Uterus (tissue), 4 donors: ENCODE measurements around the gene ACOT2. TPM values are rescaled to one million over a fixed set of nuclear protein-coding genes. Genes with fewer than 3 reads are reported as not detected.
"Not testable (repeated sequence)": the region's sequence is repeated elsewhere in the genome, so short reads cannot be mapped to it uniquely, and the experiment has no call there.

Experiments
- DNase-seq, 2 donors: peaks; one replicate each; pipeline ENCODE4 v3.0.0-alpha.2; 2019 to 2020
- H3K27ac ChIP-seq, 2 donors: fragments of 200-600 bp; sonication (generic); 1 replicate in 1 of 2; 2 replicates in 1 of 2; pipeline ENCODE4 v1.5.1; 2016 to 2018
- H3K27me3 ChIP-seq, 2 donors: fragments of 200-600 bp; sonication (generic); one replicate each; pipeline ENCODE4 v1.5.1; 2018 to 2019; ENCODE audit warnings: control low read depth in 1 of 2
- H3K36me3 ChIP-seq, 2 donors: fragments of 200-600 bp; sonication (generic); one replicate each; pipeline ENCODE4 v1.5.1; 2019; ENCODE audit warnings: control low read depth in 1 of 2
- H3K4me1 ChIP-seq, 2 donors: fragments of 200-600 bp; sonication (generic); one replicate each; pipeline ENCODE4 v1.5.1; 2018 to 2019; ENCODE audit warnings: control low read depth in 1 of 2
- H3K4me3 ChIP-seq, 2 donors: fragments of 200-600 bp; sonication (generic); 1 replicate in 1 of 2; 2 replicates in 1 of 2; pipeline ENCODE4 v1.5.1; 2018 to 2019; ENCODE audit warnings: mild to moderate bottlenecking in 1 of 2
- H3K9me3 ChIP-seq, 2 donors: fragments of 200-600 bp; sonication (generic); one replicate each; pipeline ENCODE4 v1.5.1; 2019; ENCODE audit warnings: control low read depth in 1 of 2
- POLR2A ChIP-seq, 2 donors: fragments of 450-650 bp; IDR thresholded peaks; one replicate each; pipeline ENCODE4 v1.6.1; 2016; ENCODE audit warnings: antibody characterized with exemption in 2 of 2, mild to moderate bottlenecking in 1 of 2, moderate library complexity in 1 of 2
- intact Hi-C: fragments of 100-400 bp; cut with DNase I; formaldehyde crosslinking; loops from one replicate; pipeline ENCODE4 v1.15.1; 2023; ENCODE audit warnings: low total_unique reads
- total RNA-seq, 4 donors: library from RNA; depleted of rRNA in 3 of 4; stranded (reverse); fragments of >200 nt in 3 of 4; gene quantifications; one replicate each; pipeline versions ENCODE4 v1.1.0 to v1.2.4, GENCODE V29; 2014 to 2023
- TF ChIP-seq, protein P1 (sequence below), 4 experiments: fragments of 200-600 bp in 2 of 4; fragments of 450-650 bp in 2 of 4; sonication (generic) in 2 of 4; IDR thresholded peaks; one replicate each; pipeline ENCODE4 v1.5.1; 2016 to 2019; ENCODE audit warnings: antibody characterized with exemption in 4 of 4, mild to moderate bottlenecking in 2 of 4, moderate library complexity in 1 of 4
- donor health status: DM: yes; HTN: yes; CAD: no.

Gene ACOT2, protein sequence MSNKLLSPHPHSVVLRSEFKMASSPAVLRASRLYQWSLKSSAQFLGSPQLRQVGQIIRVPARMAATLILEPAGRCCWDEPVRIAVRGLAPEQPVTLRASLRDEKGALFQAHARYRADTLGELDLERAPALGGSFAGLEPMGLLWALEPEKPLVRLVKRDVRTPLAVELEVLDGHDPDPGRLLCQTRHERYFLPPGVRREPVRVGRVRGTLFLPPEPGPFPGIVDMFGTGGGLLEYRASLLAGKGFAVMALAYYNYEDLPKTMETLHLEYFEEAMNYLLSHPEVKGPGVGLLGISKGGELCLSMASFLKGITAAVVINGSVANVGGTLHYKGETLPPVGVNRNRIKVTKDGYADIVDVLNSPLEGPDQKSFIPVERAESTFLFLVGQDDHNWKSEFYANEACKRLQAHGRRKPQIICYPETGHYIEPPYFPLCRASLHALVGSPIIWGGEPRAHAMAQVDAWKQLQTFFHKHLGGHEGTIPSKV
- total RNA-seq, result 10 to 100 TPM; 25.4 to 48.8 (median 46.1) TPM

GRCh38 chr14:73569185-73569958 lies at the start of gene ACOT2:
ACOT2 (plus strand) TSS chr14:73569213; CDS start chr14:73569241, 28 bp downstream.
- Histone ChIP-seq H3K27ac (peak within 1 kb of the TSS; percentile 94 to 96), H3K4me3 (peak within 1 kb of the TSS; percentile 47 to 67), H3K4me1 (peaks cover 0 to 17% of the 10 kb centered on the region in 2 donors)
- TF ChIP-seq, protein P1, sequence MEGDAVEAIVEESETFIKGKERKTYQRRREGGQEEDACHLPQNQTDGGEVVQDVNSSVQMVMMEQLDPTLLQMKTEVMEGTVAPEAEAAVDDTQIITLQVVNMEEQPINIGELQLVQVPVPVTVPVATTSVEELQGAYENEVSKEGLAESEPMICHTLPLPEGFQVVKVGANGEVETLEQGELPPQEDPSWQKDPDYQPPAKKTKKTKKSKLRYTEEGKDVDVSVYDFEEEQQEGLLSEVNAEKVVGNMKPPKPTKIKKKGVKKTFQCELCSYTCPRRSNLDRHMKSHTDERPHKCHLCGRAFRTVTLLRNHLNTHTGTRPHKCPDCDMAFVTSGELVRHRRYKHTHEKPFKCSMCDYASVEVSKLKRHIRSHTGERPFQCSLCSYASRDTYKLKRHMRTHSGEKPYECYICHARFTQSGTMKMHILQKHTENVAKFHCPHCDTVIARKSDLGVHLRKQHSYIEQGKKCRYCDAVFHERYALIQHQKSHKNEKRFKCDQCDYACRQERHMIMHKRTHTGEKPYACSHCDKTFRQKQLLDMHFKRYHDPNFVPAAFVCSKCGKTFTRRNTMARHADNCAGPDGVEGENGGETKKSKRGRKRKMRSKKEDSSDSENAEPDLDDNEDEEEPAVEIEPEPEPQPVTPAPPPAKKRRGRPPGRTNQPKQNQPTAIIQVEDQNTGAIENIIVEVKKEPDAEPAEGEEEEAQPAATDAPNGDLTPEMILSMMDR (IDR thresholded peaks at IDR 0.05), result peak in 2 of 4 experiments; percentile 12 to 32
- TF ChIP-seq POLR2A (IDR thresholded peaks at IDR 0.05), result peak; percentile 39 to 58
- intact Hi-C loops, result loop anchor here (5.0 kb wide), 1 partner anchor 77 kb away; the partner anchor contains the start of gene RIOX1
- not testable (repeated sequence) for H3K9me3 ChIP-seq, H3K27me3 ChIP-seq, H3K36me3 ChIP-seq
- DNase-seq, result peak; percentile 83 to 87

- DNase-seq, result no peak
- no peaks in the 10 kb centered on the region for H3K4me1 ChIP-seq
- H3K27me3 ChIP-seq, result no peaks in the 10 kb centered on the region
- intact Hi-C loops, result no loop called here
- H3K27ac ChIP-seq, result no peak overlapping the region
- no peaks in the 10 kb centered on the region for H3K36me3 ChIP-seq
- H3K9me3 ChIP-seq, result no peaks in the 10 kb centered on the region
- TF ChIP-seq, protein P1 (IDR thresholded peaks at IDR 0.05), result no peak
- TF ChIP-seq POLR2A (IDR thresholded peaks at IDR 0.05), result no peak
- H3K4me3 ChIP-seq, result no peak overlapping the region
Measured at GRCh38 chr14:73521229-73521628, 47.8 kb upstream of the ACOT2 start.

- H3K36me3 ChIP-seq, result no peaks in the 10 kb centered on the region
- H3K27ac ChIP-seq, result no peak overlapping the region
- no peaks in the 10 kb centered on the region for H3K27me3 ChIP-seq
- intact Hi-C loops, result no loop called here
- no peak overlapping the region for H3K4me3 ChIP-seq
- H3K9me3 ChIP-seq, result no peaks in the 10 kb centered on the region
- no peaks in the 10 kb centered on the region for H3K4me1 ChIP-seq
- TF ChIP-seq POLR2A (IDR thresholded peaks at IDR 0.05), result no peak
- TF ChIP-seq, protein P1 (IDR thresholded peaks at IDR 0.05), result no peak
- DNase-seq, result no peak
Measured at GRCh38 chr14:73524493-73524892, 44.5 kb upstream of the ACOT2 start.

GRCh38 chr14:73526036-73526984 lies 42.7 kb upstream of the ACOT2 start:
- intact Hi-C loops, result no loop called here
- H3K27ac ChIP-seq, result no peak overlapping the region
- H3K36me3 ChIP-seq, result no peaks in the 10 kb centered on the region
- TF ChIP-seq, protein P1 (IDR thresholded peaks at IDR 0.05), result no peak
- TF ChIP-seq POLR2A (IDR thresholded peaks at IDR 0.05), result no peak
- no peak for DNase-seq
- H3K9me3 ChIP-seq, result no peaks in the 10 kb centered on the region
- no peaks in the 10 kb centered on the region for H3K4me1 ChIP-seq
- H3K27me3 ChIP-seq, result no peaks in the 10 kb centered on the region
- no peak overlapping the region for H3K4me3 ChIP-seq

GRCh38 chr14:73529356-73529755 lies 39.7 kb upstream of the ACOT2 start:
- intact Hi-C loops, H3K27me3 ChIP-seq, H3K4me3 ChIP-seq, H3K27ac ChIP-seq, H3K4me1 ChIP-seq, DNase-seq, H3K36me3 ChIP-seq, H3K9me3 ChIP-seq: not testable (repeated sequence)

DNA sequence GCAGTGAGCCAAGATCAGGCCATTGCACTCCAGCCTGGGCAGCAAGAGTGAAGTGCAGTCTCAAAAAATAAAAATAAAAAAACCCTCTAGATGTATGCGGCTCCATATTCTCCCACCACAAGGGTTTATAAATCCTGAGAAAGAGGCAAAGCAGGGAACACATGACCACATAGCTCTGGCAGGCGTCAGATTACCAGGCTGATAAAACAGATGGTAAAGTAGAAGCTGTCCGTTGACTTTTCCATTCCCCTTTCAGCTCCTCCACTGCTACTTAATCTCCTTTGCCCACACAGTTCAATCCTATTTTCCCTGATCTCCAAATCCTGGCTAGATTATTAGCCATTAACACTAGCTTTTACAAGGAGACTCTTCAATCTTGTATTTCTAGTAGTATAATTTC lies 37.0 kb upstream of the ACOT2 start:
- intact Hi-C loops, H3K9me3 ChIP-seq, H3K4me3 ChIP-seq, H3K27ac ChIP-seq, H3K27me3 ChIP-seq, DNase-seq, H3K4me1 ChIP-seq, H3K36me3 ChIP-seq: not testable (repeated sequence)
